Stimulated activated CD8-positive, alpha-beta memory T cell treated with anti-CD3 and anti-CD28 coated beads, Interleukin-15, amount 100 ng/mL, for 48 hours (primary cell): Measurements from ENCODE around the gene BIRC5.

Source experiments
- DNase-seq, 2 donors: peaks; one replicate each; pipeline ENCODE4 v3.0.0-alpha.2; 2020; ENCODE audit warnings: low read depth in 2 of 2

BIRC5 gene

DNA sequence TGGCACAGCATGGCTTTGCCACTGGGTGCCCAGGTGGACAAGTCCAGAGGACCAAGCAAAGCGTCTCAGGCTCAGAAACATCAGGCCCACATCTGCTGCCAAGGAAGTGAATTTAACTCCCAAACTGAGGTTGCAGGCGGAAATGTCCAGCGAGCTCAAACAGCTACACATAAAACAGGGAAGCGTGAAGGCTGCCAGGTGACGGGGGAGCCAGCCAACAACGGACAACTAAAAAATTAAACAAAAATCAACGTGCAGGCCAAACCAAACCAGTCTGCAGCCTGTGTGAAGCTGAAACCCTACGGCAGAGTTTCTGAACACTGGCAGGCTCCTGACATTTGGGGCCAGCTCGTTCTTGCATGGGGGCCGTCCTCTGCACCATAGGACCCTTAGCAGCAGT, 29.7 kb upstream of the BIRC5 start:
- DNase-seq = no peak

DNA sequence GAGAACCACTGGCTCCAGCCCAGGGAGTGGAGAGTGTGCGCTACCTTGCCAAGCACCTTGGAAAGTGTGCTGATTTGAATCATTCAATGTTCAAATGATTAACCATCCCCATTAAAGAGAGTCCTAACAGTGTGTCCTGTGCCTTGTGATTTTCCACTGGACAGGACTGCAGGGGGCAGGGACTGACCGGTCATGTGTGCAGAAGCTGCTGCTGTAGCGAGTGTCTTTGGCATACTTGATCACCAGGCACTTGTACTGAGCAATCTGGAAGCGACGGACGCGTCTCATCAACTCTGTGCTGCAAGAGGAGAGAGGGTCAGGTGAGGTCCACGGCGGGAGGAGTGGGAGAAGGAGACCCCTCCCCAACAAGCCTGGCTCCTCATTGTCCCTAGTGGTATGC, 29.2 kb upstream of the BIRC5 start:
- no peak for DNase-seq

- DNase-seq = no peak
Observed at GRCh38 chr17:78185981-78186691, 27.9 kb upstream of the BIRC5 start.

DNA sequence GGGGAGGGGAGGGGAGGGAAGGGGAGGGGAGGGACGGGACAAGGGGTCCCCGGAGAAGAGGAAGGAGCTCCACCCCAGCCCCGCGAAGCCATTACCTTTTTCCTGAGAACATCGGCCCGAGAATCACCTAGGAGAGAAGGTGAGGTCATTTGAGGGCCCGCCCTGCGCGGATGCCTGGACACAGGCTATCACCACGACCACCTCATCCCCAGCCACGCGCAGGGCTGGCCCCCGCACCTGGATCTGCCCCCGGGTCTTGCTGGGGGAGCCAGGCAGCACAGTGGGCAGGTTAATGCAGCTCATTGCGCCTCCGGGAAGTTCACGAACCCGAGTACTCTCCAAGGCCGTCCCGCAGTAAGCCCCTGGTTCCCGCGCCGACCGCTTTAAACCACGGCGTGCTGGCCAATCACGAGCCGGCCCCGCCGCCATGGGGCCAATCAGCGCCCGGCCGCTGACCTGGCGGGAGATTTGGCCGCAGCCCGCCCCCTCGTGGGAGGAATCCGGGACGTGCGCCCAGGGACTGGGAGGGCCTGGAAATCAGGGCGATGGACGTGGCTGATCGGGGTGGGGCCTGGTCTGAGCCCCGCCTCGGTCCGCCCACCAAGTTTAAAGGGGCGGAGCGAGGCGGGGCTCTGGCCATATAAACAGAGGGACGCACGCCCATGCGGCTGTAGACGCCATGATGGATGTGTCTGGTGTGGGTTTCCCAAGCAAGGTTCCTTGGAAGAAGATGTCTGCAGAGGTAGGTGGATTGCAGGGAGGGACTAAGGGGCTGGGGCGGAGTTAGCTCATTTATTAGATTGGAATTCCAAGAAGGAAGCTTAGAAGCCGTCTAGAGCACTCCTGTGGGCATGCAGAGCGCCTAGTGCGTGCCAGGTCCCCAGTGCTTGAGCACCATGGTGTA, 27.1 kb upstream of the BIRC5 start, which contains the start of the genes AFMID and TK1:
Gene AFMID, plus strand, starts transcription at position 671 of the 904 bp plus-strand sequence. Its CDS starts 9 bp downstream, at position 680.
Gene TK1, minus strand, starts transcription at position 361 of the 904 bp plus-strand sequence. Its CDS starts 58 bp downstream, at position 303.
- peak; percentile 95 to 96 for DNase-seq

DNA sequence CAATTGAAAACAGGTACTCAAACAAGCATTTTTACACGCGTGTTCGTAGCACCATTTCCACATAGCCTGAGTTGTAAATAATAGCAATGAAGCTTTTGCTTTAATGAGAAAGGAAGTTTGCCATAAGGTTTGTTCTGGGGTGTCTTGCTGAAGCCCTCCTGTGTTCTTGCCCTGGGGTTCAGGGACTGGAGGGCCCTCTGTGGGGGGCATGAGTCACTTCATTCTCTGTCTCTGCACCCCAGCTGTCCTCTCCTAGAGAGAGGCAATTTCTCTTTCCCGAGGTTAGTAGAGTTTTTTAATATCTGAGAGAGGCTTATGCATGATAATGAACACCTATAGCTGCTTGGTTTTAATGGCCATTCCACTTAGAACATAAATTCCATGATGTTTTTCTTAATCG, 17.3 kb upstream of the BIRC5 start:
- DNase-seq = no peak

GRCh38 chr17:78197147-78197832, 16.8 kb upstream of the BIRC5 start:
- DNase-seq = no peak

DNA sequence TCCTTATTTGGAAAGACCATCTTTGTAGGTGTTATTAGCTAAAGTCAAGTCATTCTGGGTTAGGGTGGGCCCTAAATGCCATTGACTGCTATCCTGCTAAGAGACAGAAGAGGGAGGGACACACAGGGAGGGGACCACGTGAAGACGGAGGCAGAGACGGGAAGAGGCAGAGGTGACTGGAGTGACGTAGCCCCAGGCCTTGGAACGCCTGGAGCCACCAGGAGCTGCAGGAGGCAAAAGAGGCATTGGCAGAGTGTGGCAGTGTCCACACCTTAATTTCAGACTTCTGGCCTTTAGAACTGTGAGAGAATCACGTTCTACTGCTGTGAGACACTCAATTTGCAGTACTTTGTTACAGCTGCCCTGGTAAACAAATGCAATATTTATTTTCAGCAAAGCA, 13.6 kb upstream of the BIRC5 start:
- no peak for DNase-seq

GRCh38 chr17:78202666-78203065, 11.4 kb upstream of the BIRC5 start:
- DNase-seq = no peak

- DNase-seq = no peak
Observed at GRCh38 chr17:78204387-78205123, 9.5 kb upstream of the BIRC5 start.

DNA sequence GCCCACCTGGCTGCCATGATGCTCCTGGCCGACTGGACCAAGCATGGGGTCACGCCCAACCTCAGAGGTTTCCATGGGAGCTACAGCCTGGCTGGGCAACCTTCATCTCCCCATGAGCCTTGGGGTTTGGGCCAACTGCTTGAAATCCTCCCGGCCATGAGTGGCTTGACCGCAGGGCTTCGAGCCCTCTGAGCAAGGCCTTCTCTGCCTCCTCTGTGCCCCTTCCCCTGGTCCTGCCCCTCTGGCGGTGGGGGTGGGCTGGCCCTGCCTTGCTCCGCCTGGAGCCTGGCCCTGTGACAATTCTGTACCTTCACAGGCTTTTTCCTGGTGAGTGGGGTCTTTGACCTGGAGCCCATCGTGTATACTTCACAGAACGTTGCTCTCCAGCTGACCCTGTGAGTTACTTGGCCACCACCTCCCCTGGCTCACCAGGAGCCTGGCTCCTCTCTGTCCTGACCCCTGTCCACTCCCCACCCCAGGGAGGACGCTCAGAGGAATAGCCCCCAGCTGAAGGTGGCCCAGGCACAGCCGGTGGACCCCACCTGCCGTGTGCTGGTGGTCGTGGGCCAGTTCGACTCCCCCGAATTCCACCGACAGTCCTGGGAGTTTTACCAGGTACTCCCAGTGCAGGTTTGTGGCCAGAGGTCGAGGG, 8.8 kb upstream of the BIRC5 start:
- DNase-seq = no peak

DNA sequence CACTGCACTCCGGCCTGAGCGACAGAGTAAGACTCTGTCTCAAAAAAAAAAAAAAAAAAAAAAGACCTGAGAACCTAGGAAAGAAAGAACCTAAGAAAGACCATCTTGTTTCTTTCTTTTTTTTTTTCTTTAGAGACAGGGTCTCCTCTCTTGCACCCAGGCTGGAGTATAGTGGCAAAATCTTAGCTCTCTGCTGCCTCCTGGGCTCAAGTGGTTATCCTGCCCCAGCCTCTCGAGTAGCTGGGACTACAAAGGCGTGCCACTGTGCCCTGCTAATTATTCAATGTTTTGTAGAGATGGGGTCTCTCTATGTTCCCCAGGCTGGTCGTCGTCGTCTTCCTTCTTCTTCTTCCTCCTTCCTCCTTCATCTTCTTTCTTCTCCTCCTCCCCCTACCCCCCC, 7.8 kb upstream of the BIRC5 start:
- no peak for DNase-seq

DNA sequence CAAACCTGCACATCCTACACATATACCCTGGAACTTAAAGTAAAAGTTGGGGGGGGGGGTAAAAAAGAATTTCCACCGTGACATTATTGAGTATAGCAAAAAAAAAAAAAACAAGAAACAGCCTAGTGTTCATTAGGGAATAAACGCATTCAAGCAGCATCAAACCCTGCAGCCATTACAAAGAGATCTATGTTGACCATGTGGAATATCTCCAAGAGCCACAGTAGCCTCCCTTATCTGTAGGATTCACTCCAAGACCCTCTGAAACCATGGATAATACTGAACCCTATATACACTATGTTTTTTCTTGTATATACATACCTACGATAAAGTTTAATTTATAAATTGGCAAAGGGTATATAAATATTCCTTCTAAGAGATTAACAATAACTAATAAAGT, 5.6 kb upstream of the BIRC5 start:
- DNase-seq = no peak

DNA sequence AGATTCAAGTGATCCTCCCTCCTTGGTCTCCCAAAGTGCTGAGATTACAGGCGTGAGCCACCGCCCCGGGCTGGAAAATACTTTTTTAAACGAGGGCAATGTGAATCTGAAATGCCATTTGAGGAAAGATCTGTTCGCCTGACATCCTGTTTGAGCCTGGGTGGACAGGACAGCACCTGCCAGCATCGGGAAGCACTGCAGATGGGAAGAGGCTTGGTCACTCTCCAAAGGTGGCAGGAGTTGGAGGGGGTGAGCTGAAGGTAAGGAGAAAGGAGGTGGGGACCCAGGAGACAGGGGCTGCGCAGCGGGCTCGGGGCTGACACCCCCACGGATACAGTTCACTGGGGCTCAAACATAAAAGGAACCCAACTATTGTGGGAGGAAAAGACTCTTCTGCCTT, 3.9 kb upstream of the BIRC5 start:
- DNase-seq = no peak

- no peak for DNase-seq
Observed at GRCh38 chr17:78211032-78211431, 3.0 kb upstream of the BIRC5 start.

DNA sequence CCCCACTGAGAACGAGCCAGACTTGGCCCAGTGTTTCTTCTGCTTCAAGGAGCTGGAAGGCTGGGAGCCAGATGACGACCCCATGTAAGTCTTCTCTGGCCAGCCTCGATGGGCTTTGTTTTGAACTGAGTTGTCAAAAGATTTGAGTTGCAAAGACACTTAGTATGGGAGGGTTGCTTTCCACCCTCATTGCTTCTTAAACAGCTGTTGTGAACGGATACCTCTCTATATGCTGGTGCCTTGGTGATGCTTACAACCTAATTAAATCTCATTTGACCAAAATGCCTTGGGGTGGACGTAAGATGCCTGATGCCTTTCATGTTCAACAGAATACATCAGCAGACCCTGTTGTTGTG, 631 bp downstream of the BIRC5 start:
- no peak for DNase-seq

DNA sequence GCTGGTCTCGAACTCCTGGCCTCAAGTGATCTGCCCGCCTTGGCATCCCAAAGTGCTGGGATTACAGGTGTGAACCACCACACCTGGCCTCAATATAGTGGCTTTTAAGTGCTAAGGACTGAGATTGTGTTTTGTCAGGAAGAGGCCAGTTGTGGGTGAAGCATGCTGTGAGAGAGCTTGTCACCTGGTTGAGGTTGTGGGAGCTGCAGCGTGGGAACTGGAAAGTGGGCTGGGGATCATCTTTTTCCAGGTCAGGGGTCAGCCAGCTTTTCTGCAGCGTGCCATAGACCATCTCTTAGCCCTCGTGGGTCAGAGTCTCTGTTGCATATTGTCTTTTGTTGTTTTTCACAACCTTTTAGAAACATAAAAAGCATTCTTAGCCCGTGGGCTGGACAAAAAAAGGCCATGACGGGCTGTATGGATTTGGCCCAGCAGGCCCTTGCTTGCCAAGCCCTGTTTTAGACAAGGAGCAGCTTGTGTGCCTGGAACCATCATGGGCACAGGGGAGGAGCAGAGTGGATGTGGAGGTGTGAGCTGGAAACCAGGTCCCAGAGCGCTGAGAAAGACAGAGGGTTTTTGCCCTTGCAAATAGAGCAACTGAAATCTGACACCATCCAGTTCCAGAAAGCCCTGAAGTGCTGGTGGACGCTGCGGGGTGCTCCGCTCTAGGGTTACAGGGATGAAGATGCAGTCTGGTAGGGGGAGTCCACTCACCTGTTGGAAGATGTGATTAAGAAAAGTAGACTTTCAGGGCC, 5.5 kb downstream of the BIRC5 start:
- DNase-seq = no peak

DNA sequence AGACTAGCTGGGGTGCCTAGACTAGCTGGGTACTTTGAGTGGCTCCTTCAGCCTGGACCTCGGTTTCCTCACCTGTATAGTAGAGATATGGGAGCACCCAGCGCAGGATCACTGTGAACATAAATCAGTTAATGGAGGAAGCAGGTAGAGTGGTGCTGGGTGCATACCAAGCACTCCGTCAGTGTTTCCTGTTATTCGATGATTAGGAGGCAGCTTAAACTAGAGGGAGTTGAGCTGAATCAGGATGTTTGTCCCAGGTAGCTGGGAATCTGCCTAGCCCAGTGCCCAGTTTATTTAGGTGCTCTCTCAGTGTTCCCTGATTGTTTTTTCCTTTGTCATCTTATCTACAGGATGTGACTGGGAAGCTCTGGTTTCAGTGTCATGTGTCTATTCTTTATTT, 9.0 kb downstream of the BIRC5 start:
- DNase-seq = no peak

DNA sequence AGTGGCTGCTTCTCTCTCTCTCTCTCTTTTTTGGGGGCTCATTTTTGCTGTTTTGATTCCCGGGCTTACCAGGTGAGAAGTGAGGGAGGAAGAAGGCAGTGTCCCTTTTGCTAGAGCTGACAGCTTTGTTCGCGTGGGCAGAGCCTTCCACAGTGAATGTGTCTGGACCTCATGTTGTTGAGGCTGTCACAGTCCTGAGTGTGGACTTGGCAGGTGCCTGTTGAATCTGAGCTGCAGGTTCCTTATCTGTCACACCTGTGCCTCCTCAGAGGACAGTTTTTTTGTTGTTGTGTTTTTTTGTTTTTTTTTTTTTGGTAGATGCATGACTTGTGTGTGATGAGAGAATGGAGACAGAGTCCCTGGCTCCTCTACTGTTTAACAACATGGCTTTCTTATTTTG, 9.7 kb downstream of the BIRC5 start:
- DNase-seq = no peak

- DNase-seq = no peak
Observed at GRCh38 chr17:78224231-78225087, 10.4 kb downstream of the BIRC5 start.
